PFSK-1 (cell line): ENCODE measurements around the gene MSMP.

ENCODE experiments used
- POLR2AphosphoS5 ChIP-seq: IDR thresholded peaks from 2 replicates; pipeline ENCODE4 v1.6.1; 2012; ENCODE audit warnings: low read depth, mild to moderate bottlenecking, control low read depth, low read length, moderate library complexity
- REST ChIP-seq, 2 experiments: IDR thresholded peaks; 2 replicates each; pipeline versions ENCODE4 v1.6.1 to v1.8.0; 2011 to 2012; ENCODE audit warnings: low read depth in 2 of 2, low read length in 2 of 2, control low read depth in 1 of 2, inconsistent platforms in 1 of 2, mild to moderate bottlenecking in 1 of 2, moderate library complexity in 1 of 2; ENCODE audit not compliant: insufficient read depth in 1 of 2

GRCh38 chr9:35714579-35715252 is 39.4 kb downstream of the MSMP start:
- TF ChIP-seq REST (IDR thresholded peaks at IDR 0.05; ENCODE audit: insufficient read depth in 1 of 2, low read depth in 2 of 2, low read length in 2 of 2), result no peak
- TF ChIP-seq POLR2AphosphoS5, result no peak
